ENCODE results near the gene CEMIP2.

CEMIP2 gene

GRCh38 chr9:71758277-71758676 is 10.0 kb downstream of the CEMIP2 start:
- TF ChIP-seq POLR2AphosphoS5 (IDR thresholded peaks at IDR 0.05; ENCODE audit: low read depth) (no peak), GABPA (IDR thresholded peaks at IDR 0.05; ENCODE audit: low read depth) (no peak), SPI1 (IDR thresholded peaks at IDR 0.05; ENCODE audit: borderline replicate concordance, low read depth) (no peak)
- TF ChIP-seq, protein P1, sequence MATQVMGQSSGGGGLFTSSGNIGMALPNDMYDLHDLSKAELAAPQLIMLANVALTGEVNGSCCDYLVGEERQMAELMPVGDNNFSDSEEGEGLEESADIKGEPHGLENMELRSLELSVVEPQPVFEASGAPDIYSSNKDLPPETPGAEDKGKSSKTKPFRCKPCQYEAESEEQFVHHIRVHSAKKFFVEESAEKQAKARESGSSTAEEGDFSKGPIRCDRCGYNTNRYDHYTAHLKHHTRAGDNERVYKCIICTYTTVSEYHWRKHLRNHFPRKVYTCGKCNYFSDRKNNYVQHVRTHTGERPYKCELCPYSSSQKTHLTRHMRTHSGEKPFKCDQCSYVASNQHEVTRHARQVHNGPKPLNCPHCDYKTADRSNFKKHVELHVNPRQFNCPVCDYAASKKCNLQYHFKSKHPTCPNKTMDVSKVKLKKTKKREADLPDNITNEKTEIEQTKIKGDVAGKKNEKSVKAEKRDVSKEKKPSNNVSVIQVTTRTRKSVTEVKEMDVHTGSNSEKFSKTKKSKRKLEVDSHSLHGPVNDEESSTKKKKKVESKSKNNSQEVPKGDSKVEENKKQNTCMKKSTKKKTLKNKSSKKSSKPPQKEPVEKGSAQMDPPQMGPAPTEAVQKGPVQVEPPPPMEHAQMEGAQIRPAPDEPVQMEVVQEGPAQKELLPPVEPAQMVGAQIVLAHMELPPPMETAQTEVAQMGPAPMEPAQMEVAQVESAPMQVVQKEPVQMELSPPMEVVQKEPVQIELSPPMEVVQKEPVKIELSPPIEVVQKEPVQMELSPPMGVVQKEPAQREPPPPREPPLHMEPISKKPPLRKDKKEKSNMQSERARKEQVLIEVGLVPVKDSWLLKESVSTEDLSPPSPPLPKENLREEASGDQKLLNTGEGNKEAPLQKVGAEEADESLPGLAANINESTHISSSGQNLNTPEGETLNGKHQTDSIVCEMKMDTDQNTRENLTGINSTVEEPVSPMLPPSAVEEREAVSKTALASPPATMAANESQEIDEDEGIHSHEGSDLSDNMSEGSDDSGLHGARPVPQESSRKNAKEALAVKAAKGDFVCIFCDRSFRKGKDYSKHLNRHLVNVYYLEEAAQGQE (IDR thresholded peaks at IDR 0.05; ENCODE audit: insufficient replicate concordance, low read depth): no peak
- TF ChIP-seq, protein P2, sequence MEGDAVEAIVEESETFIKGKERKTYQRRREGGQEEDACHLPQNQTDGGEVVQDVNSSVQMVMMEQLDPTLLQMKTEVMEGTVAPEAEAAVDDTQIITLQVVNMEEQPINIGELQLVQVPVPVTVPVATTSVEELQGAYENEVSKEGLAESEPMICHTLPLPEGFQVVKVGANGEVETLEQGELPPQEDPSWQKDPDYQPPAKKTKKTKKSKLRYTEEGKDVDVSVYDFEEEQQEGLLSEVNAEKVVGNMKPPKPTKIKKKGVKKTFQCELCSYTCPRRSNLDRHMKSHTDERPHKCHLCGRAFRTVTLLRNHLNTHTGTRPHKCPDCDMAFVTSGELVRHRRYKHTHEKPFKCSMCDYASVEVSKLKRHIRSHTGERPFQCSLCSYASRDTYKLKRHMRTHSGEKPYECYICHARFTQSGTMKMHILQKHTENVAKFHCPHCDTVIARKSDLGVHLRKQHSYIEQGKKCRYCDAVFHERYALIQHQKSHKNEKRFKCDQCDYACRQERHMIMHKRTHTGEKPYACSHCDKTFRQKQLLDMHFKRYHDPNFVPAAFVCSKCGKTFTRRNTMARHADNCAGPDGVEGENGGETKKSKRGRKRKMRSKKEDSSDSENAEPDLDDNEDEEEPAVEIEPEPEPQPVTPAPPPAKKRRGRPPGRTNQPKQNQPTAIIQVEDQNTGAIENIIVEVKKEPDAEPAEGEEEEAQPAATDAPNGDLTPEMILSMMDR (IDR thresholded peaks at IDR 0.05; ENCODE audit: insufficient read depth, low read length): no peak
- H3K27ac ChIP-seq (replicated peaks): no peak overlapping the region
- no peaks in the 10 kb centered on the region for H3K27me3 ChIP-seq (ENCODE audit: insufficient read depth, poor library complexity, severe bottlenecking)
- H3K4me3 ChIP-seq (replicated peaks; ENCODE audit: insufficient read depth, low read length): no peak overlapping the region
- no peak for DNase-seq (ENCODE audit: low read depth in 1 of 2, low spot score in 1 of 2)

DNA sequence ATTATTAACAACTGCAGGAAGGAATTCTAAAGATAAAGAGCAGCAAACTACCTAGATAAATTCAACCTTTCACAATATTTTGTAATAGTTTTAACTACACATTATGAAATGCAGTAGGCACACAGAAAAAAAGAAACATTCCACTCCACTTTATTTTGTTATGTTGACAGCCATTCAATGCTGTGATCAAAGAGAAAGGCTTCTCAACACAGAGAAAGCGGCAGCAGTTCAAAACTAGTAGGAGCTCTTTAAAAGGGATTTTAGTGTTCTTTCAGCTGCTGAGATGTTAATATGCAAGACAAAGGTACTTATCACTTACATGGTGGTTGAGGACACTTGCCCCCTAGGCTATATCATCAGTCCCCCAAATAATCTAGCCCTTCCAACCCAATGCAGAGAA is 11.6 kb downstream of the CEMIP2 start:
- Histone ChIP-seq H3K27ac (replicated peaks) (no peak overlapping the region), H3K27me3 (ENCODE audit: insufficient read depth, poor library complexity, severe bottlenecking) (no peaks in the 10 kb centered on the region), H3K4me3 (replicated peaks; ENCODE audit: insufficient read depth, low read length) (no peak overlapping the region)
- TF ChIP-seq SPI1 (IDR thresholded peaks at IDR 0.05; ENCODE audit: borderline replicate concordance, low read depth) (no peak), GABPA (IDR thresholded peaks at IDR 0.05; ENCODE audit: low read depth) (no peak), POLR2AphosphoS5 (IDR thresholded peaks at IDR 0.05; ENCODE audit: low read depth) (no peak)
- TF ChIP-seq, protein P1 (IDR thresholded peaks at IDR 0.05; ENCODE audit: insufficient replicate concordance, low read depth): no peak
- TF ChIP-seq, protein P2 (IDR thresholded peaks at IDR 0.05; ENCODE audit: insufficient read depth, low read length): no peak
- DNase-seq (ENCODE audit: low read depth in 1 of 2, low spot score in 1 of 2): no peak

DNA sequence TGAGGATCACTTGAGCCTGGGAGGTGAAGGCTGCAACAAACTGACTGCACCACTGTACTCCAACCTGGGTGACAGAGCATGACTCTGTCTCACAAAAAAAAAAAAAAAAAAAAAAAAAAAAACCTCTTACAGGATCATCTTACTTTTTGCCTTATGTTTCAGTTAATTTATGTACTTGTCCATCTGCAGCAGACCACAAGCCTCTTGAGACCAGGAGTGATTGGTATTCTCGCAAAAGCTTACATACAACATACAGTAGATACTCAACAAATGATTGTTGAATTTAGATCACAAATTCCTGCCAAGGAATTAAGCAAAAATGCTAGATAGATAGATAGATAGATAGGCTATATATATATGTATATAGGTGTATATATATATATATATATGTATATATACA is 12.4 kb downstream of the CEMIP2 start:
- Histone ChIP-seq H3K27me3 (ENCODE audit: insufficient read depth, poor library complexity, severe bottlenecking) (no peaks in the 10 kb centered on the region), H3K4me3 (replicated peaks; ENCODE audit: insufficient read depth, low read length) (no peak overlapping the region), H3K27ac (replicated peaks) (no peak overlapping the region)
- DNase-seq (ENCODE audit: low read depth in 1 of 2, low spot score in 1 of 2): no peak
- no peak for TF ChIP-seq POLR2AphosphoS5 (IDR thresholded peaks at IDR 0.05; ENCODE audit: low read depth)
- TF ChIP-seq, protein P1 (IDR thresholded peaks at IDR 0.05; ENCODE audit: insufficient replicate concordance, low read depth): no peak

DNA sequence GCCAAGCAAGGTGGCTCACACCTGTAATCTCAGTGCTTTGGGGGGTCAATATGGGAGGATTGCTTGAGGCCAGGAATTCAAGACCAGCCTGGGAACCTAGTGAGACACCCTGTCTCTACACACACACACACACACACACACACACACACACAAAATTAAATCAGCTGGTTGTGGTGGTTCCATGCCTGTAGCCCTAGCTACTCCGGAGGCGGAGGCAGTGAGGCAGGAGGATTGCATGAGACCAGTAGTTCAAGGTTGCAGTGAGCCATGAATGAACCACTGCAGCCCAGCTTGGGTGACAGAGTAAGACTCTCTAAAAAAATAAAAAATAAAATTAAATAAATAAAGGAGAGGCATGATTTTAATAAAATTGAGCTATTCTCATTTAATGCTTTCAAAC is 13.1 kb downstream of the CEMIP2 start:
- no peak overlapping the region for H3K27ac ChIP-seq (replicated peaks)
- TF ChIP-seq, protein P1 (IDR thresholded peaks at IDR 0.05; ENCODE audit: insufficient replicate concordance, low read depth): no peak
- TF ChIP-seq GABPA (IDR thresholded peaks at IDR 0.05; ENCODE audit: low read depth) (no peak), POLR2AphosphoS5 (IDR thresholded peaks at IDR 0.05; ENCODE audit: low read depth) (no peak), SPI1 (IDR thresholded peaks at IDR 0.05; ENCODE audit: borderline replicate concordance, low read depth) (no peak)
- TF ChIP-seq, protein P2 (IDR thresholded peaks at IDR 0.05; ENCODE audit: insufficient read depth, low read length): no peak
- H3K4me3 ChIP-seq (replicated peaks; ENCODE audit: insufficient read depth, low read length): no peak overlapping the region
- no peak for DNase-seq (ENCODE audit: low read depth in 1 of 2, low spot score in 1 of 2)
- no peaks in the 10 kb centered on the region for H3K27me3 ChIP-seq (ENCODE audit: insufficient read depth, poor library complexity, severe bottlenecking)

Measured in HL-60 (cell line).